ENCODE results near the gene BRD3OS.

Gene BRD3OS

DNA sequence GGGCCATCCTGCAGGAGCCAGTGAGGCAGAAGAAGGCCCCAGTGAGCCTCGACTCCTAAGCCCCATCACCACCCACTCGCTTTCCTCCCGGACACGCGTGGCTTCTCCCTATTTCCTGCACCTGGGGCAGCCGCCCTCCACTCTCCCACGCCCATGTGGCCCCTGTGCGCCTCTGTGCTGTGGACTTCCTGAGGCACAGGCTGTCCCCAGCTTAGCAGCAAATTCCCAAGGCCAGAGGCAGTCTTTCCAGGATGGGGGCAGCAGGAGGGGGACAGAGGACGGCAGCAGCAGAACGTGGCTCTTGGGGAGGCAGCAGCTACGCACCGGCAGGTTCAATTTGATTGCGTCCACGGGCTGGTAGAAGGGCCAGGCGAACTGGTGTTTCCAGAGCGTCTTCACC lies 27.7 kb downstream of the BRD3OS start:
- no peak overlapping the region for H3K4me3 ChIP-seq (ENCODE audit: low read depth, low read length)
- TF ChIP-seq, protein P1, sequence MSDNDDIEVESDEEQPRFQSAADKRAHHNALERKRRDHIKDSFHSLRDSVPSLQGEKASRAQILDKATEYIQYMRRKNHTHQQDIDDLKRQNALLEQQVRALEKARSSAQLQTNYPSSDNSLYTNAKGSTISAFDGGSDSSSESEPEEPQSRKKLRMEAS (IDR thresholded peaks at IDR 0.05; ENCODE audit: low read depth, low read length), result no peak
- no peak for DNase-seq (ENCODE audit: low read depth)

DNA sequence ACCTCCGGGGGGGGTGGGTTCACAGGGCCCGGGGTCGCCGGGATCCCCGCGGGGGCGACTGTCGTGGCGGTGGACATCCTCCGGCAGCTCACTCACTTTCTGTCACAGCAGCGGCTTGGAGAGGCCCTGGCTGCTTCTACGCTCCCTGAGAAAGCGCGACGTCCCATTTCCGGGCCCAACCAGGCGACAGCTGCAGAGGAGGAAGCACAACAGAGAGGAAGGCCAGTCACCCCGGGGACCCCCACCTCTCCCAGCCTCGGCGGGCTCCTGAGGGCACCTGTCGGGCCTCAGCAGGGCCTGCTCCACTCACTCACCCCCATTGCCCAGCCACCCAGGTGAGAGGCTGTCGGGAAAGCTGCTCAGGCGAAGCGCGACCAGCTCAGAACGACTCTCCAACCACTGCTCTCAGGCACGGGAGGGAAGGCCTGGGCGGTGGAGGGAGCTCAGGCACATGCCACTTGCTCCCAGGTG lies 28.2 kb downstream of the BRD3OS start:
- no peak overlapping the region for H3K4me3 ChIP-seq (ENCODE audit: low read depth, low read length)
- TF ChIP-seq, protein P1 (IDR thresholded peaks at IDR 0.05; ENCODE audit: low read depth, low read length), result no peak
- TF ChIP-seq, protein P2, sequence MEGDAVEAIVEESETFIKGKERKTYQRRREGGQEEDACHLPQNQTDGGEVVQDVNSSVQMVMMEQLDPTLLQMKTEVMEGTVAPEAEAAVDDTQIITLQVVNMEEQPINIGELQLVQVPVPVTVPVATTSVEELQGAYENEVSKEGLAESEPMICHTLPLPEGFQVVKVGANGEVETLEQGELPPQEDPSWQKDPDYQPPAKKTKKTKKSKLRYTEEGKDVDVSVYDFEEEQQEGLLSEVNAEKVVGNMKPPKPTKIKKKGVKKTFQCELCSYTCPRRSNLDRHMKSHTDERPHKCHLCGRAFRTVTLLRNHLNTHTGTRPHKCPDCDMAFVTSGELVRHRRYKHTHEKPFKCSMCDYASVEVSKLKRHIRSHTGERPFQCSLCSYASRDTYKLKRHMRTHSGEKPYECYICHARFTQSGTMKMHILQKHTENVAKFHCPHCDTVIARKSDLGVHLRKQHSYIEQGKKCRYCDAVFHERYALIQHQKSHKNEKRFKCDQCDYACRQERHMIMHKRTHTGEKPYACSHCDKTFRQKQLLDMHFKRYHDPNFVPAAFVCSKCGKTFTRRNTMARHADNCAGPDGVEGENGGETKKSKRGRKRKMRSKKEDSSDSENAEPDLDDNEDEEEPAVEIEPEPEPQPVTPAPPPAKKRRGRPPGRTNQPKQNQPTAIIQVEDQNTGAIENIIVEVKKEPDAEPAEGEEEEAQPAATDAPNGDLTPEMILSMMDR (IDR thresholded peaks at IDR 0.05; ENCODE audit: low read depth, low read length), result no peak
- no peak for TF ChIP-seq POLR2A (IDR thresholded peaks at IDR 0.05; ENCODE audit: extremely low read depth, insufficient read length)
- no peak for TF ChIP-seq MYC (IDR thresholded peaks at IDR 0.05; ENCODE audit: low read depth, low read length)
- no peak for DNase-seq (ENCODE audit: low read depth)

DNA sequence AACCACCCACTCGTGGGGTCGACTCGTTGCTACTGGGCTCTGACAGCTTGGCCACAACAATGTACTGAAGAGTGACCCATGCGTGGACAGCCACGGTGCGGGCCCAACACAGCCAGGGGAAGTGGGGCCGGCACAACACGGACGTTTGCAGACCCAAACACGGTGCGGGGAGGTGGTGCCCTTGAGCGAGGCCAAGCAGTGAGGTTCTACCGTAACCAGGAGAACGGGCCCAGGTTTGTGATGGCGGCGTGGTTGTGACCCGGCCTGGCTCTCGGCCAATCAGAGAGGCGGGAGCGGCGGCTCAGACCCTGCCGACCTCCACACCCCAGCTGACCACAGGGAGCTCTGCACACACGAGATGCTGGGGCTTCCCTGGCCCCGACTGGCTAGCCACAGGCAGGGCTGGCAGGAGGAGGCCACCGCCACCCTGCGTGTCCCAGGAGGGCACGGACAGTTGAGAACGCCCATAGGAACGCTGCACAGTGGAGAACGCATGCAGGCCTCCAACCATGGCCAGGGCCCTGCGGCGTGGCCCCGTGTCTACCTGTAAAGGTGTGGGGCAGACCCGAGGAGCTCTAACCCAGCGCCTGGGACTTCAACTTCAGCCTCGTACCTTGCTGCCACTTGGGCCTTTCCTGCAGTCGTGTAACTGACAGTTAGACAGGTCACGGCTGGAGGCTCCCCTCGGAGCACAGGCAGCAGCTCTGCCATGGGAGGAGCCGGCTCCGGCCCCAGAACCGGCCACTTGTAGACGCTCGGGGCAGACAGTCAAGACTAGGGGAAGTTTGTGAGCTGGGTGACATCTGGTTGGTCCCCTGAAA lies 28.9 kb downstream of the BRD3OS start:
- DNase-seq (ENCODE audit: low read depth), result no peak
- no peak overlapping the region for H3K4me3 ChIP-seq (ENCODE audit: low read depth, low read length)
- TF ChIP-seq, protein P1 (IDR thresholded peaks at IDR 0.05; ENCODE audit: low read depth, low read length), result no peak

DNA sequence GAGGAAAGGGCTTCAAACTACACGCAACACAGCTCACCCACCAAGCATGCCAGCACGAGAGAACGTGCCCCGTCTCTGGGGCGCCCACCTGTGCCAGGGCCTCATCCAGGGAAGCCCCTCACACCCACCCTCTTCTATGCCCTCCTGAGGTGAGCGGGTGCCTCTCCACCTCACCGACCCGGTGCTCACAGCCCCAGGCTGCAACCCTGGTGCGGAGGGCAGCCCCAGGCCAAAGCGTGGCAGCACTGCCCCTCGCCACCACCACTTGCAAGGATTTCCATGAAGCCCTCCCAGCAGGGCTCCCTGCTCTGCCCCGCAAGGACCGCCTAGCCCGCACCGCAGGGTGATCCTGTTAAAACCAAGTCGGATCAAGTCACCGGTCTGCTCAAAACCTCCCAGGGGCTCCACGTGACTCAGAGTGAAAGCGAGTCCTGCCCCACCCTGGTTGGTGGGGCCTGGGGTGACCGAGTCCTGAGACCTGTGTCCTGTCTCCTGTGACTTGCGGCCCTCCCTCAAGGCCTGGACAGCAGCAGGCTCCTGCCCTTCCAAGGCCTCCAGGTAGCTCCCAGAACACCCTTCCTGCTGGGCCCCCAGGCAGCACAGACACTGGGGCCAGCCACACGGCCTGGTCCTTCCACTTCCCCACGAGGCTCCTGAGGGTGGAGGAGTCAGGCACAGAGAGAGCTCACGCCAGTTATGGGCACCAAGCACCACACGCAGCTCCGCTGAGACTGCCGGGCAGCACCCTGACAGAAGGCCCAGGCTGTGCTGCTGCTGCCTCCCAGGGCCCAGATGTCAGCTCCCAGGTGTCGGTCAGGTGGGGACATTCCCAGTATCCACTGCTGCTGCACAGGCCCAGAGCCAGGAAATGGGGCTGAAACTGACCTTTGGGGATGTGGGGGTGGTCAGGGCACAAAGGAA lies 29.9 kb downstream of the BRD3OS start:
- DNase-seq (ENCODE audit: low read depth), result no peak
- H3K4me3 ChIP-seq (ENCODE audit: low read depth, low read length), result no peak overlapping the region
- TF ChIP-seq, protein P2 (IDR thresholded peaks at IDR 0.05; ENCODE audit: low read depth, low read length), result no peak
- TF ChIP-seq POLR2A (IDR thresholded peaks at IDR 0.05; ENCODE audit: extremely low read depth, insufficient read length) (no peak), MYC (IDR thresholded peaks at IDR 0.05; ENCODE audit: low read depth, low read length) (no peak)
- TF ChIP-seq, protein P1 (IDR thresholded peaks at IDR 0.05; ENCODE audit: low read depth, low read length), result no peak

DNA sequence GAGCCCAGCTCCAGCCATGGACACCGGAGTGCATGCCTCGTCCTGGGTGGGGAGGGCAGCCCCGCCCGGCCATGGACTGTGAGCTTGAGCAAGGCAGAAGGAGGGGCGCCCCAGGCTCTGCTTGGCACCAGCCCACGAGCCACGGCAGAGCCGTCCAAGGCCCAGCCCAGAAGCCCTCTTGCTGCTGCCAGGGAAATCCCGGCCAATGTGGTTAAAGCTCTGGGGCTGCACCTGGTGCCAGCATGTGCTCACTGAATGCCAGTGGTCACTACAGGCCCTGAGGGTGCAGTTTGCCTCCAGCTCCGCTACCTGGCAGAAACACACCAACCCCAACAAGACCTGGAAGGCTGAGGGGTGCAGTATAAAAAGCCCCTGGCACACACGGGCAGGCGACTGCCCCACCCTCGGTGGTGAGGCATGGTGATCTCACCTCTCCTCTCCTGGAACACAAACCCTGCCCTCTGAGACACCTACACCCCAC lies 30.7 kb downstream of the BRD3OS start:
- no peak overlapping the region for H3K4me3 ChIP-seq (ENCODE audit: low read depth, low read length)
- DNase-seq (ENCODE audit: low read depth), result no peak
- TF ChIP-seq, protein P2 (IDR thresholded peaks at IDR 0.05; ENCODE audit: low read depth, low read length), result no peak

DNA sequence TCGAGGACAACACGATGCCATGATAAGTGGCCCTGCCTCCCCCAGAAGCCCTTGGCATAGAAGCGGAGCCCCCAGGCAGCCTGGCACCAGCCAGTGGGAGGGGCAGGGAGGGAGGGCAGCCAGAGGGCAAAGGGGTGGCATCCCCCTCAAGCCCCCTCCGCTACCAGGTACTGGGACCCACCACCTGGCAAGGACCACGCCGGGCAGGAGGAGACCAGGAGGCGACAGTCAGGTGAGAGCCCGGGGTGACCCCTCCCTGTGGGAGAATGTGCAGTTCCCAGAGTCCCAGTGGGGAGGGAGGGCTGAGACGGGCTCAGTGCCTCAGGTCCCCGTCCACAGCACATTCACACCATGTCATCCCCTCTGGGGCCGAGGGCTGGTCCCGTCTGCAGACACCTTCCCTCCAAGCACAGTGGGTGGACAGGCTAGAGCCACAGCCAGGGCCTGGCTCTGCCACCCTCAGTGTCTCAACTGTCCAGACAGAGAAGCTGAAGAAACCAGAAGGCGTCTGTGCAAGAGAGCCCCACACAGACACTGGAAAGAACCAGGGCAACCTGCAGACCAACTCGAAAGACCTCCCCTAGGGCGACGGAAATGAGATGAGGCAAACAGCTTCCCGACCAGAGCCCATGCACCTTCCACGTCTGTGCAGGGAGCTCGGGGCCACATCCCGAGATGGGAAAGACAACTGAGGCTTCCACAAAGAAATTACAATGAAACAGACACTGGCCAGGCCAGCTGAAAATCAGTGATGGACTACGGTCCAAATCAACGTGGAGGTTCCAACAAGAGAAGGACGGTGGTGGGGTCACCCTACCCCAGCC lies 31.4 kb downstream of the BRD3OS start:
- DNase-seq (ENCODE audit: low read depth), result no peak
- H3K4me3 ChIP-seq (ENCODE audit: low read depth, low read length), result no peak overlapping the region
- TF ChIP-seq, protein P1 (IDR thresholded peaks at IDR 0.05; ENCODE audit: low read depth, low read length), result no peak
- no peak for TF ChIP-seq POLR2A (IDR thresholded peaks at IDR 0.05; ENCODE audit: extremely low read depth, insufficient read length)
- TF ChIP-seq, protein P2 (IDR thresholded peaks at IDR 0.05; ENCODE audit: low read depth, low read length), result no peak
- no peak for TF ChIP-seq MYC (IDR thresholded peaks at IDR 0.05; ENCODE audit: low read depth, low read length)
